ENCODE data around the gene BID.

The BID gene

DNA sequence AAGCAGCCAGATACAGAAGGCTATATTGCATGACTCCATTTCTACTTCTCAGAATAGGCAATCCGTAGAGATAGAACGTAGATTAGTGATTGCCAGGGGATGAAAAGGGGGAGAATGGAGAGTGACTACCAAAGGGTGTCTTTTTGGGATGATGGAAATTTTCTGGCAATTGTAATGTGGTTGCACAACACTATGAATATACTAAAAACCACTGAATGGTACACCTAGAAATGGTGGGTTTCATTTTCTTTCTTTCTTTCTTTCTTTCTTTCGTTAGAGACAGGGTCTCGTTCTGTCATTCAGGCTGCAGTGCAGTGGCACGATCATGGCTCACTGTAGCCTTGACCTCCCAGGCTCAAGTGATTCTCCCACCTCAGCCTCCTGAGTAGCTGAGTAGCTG, 54.4 kb downstream of the BID start:
- no peak for DNase-seq (ENCODE audit: low read depth, low spot score)
- TF ChIP-seq, protein P1, sequence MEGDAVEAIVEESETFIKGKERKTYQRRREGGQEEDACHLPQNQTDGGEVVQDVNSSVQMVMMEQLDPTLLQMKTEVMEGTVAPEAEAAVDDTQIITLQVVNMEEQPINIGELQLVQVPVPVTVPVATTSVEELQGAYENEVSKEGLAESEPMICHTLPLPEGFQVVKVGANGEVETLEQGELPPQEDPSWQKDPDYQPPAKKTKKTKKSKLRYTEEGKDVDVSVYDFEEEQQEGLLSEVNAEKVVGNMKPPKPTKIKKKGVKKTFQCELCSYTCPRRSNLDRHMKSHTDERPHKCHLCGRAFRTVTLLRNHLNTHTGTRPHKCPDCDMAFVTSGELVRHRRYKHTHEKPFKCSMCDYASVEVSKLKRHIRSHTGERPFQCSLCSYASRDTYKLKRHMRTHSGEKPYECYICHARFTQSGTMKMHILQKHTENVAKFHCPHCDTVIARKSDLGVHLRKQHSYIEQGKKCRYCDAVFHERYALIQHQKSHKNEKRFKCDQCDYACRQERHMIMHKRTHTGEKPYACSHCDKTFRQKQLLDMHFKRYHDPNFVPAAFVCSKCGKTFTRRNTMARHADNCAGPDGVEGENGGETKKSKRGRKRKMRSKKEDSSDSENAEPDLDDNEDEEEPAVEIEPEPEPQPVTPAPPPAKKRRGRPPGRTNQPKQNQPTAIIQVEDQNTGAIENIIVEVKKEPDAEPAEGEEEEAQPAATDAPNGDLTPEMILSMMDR (IDR thresholded peaks at IDR 0.05; ENCODE audit: low read depth, low read length), result no peak
- no peak overlapping the region for H3K4me3 ChIP-seq (ENCODE audit: low read depth, low read length)
- in situ Hi-C loops (cut with HindIII; ENCODE audit: low sequenced_read_pairs), result no loop called here

DNA sequence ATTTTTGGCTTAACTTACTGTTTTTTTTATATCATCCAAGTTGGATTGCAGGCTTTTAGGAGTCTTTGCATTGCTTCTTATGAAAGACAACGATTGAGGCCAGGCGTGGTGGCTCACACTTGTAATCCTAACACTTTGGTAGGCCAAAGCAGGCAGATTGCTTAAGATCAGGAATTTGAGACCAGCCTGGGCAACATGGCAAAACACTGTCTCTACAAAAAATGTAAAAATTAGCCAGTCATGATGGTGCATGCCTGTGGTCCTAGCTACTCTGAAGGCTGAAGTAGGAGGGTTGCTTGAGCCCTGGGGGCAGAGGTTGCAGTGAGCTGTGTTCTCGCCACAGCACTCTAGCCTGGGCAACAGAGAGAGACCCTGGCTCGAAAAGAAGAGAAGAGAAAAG, 56.6 kb downstream of the BID start:
- in situ Hi-C loops (cut with HindIII; ENCODE audit: low sequenced_read_pairs), result no loop called here
- TF ChIP-seq, protein P1 (IDR thresholded peaks at IDR 0.05; ENCODE audit: low read depth, low read length), result no peak
- no peak for DNase-seq (ENCODE audit: low read depth, low spot score)
- no peak overlapping the region for H3K4me3 ChIP-seq (ENCODE audit: low read depth, low read length)

DNA sequence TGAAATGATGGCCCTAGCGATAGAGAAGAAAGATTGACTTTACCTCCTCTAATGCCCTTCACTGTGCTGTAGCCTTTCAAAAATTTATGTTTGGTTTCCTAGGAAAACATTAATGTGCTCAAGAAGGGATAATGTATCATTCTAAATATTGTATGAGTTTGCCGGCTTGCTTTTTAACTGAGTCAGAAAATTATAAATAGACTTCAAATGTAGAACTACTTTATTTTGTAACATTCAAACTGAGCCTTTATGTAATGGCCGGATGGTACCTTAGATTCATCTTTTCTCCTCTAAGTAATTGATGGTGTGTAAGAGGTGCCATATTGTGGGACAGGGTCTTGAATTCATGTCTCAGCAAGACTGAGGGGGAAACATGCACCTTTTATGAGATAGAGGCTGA, 57.7 kb downstream of the BID start:
- H3K4me3 ChIP-seq (ENCODE audit: low read depth, low read length), result no peak overlapping the region
- TF ChIP-seq, protein P1 (IDR thresholded peaks at IDR 0.05; ENCODE audit: low read depth, low read length), result no peak
- DNase-seq (ENCODE audit: low read depth, low spot score), result no peak
- in situ Hi-C loops (cut with HindIII; ENCODE audit: low sequenced_read_pairs), result no loop called here

DNA sequence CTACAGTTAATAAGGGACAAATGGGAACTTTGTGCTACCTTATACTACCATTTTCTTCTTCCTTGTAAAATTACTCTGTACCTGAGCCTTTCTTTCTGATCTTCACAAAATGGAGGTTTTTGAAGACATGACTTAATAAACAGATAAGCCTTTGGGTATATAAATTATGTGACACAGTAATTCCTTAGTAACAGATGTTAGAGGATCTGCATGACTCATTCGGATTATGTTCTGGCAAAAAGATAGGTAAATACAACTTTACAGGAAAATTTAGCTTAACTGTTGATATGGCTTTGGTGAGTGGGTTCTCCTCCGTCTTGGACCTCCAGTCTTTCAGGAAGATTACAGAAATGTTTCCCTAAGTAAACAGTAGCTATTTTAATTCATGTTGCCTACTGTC, 61.8 kb downstream of the BID start:
- TF ChIP-seq, protein P1 (IDR thresholded peaks at IDR 0.05; ENCODE audit: low read depth, low read length), result no peak
- no peak overlapping the region for H3K4me3 ChIP-seq (ENCODE audit: low read depth, low read length)
- in situ Hi-C loops (cut with HindIII; ENCODE audit: low sequenced_read_pairs), result no loop called here
- DNase-seq (ENCODE audit: low read depth, low spot score), result peak; percentile 48

DNA sequence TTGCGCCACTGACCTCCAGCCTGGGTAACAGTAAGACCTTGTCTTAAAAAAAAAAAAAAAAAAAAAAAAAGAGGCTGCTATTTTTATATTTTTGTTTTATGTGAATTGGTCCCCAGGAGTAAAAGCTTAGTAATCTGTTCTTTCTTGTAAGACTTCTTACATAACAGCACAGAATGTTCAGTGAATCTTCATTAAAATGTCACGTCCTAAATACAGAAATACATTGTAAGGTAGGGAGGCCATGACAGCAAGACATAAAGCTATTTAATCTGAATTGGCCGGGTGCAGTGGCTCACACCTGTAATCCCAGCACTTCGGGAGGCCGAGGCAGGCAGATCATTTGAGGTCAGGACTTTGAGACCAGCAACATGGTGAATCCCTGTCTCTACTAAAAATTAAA, 64.2 kb downstream of the BID start:
- no peak overlapping the region for H3K4me3 ChIP-seq (ENCODE audit: low read depth, low read length)
- TF ChIP-seq, protein P1 (IDR thresholded peaks at IDR 0.05; ENCODE audit: low read depth, low read length), result no peak
- in situ Hi-C loops (cut with HindIII; ENCODE audit: low sequenced_read_pairs), result no loop called here
- DNase-seq (ENCODE audit: low read depth, low spot score), result no peak

DNA sequence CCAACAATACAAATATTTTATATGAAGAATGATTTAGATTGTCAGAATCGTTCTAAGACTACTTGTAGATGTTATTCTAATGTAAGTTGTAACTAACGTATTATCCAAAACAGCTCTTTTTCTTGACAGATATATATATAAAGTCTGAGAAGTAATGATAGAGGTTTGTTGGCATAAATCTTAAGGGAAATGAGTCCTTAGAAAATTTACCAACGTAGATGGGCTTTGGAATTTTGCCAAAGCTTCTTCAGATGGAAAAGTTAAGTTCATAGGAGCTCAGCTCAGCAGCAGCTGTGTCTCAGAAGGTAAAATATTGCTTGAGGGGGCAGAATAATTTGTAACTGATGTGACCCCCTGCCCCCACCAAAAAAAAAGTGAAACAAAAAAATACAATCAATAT, 66.7 kb downstream of the BID start:
- H3K4me3 ChIP-seq (ENCODE audit: low read depth, low read length), result peak overlapping the region; percentile 39
- in situ Hi-C loops (cut with HindIII; ENCODE audit: low sequenced_read_pairs), result no loop called here
- peak; percentile 48 for DNase-seq (ENCODE audit: low read depth, low spot score)
- TF ChIP-seq, protein P1 (IDR thresholded peaks at IDR 0.05; ENCODE audit: low read depth, low read length), result no peak

DNA sequence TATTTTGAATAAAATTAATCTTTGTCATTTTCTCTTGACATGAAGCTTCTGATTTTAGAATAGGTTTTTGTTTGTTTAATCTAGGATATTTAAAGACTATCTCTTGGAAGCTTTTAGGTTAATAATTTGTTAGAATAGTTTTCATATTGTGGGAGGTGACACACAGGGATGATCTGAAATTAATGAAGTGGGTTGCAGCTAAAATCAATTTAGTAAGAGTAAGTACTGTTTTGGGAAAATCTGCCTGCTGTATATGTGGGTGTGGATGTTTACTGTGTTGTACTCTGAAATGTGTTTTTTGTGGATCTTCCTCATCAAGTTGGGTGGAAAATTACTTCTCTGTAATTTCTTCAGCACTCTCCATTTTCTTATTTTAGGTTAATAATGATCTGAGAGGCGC, 67.3 kb downstream of the BID start:
- in situ Hi-C loops (cut with HindIII; ENCODE audit: low sequenced_read_pairs), result no loop called here
- TF ChIP-seq, protein P1 (IDR thresholded peaks at IDR 0.05; ENCODE audit: low read depth, low read length), result no peak
- peak overlapping the region; percentile 39 for H3K4me3 ChIP-seq (ENCODE audit: low read depth, low read length)
- DNase-seq (ENCODE audit: low read depth, low spot score), result no peak
